ENCODE data around the gene DPEP1.
"Not testable (repeated sequence)": the region's sequence is repeated elsewhere in the genome, so short reads cannot be mapped to it uniquely, and the experiment has no call there.

DPEP1 gene

GRCh38 chr16:89613231-89613953 lies at the start of gene DPEP1:
TSS of gene DPEP1 (plus strand) at chr16:89613642. CDS start at chr16:89630411, 16,769 bp downstream.
- no peak for DNase-seq

GRCh38 chr16:89564476-89565255 lies 48.8 kb upstream of the DPEP1 start:
- DNase-seq, result no peak

GRCh38 chr16:89565256-89565505 lies 48.3 kb upstream of the DPEP1 start:
- DNase-seq, result no peak

GRCh38 chr16:89565506-89566372 lies 47.7 kb upstream of the DPEP1 start:
- no peak for DNase-seq

GRCh38 chr16:89567656-89568594 lies 45.5 kb upstream of the DPEP1 start:
- no peak for DNase-seq

- no peak for DNase-seq
Measured at GRCh38 chr16:89569506-89570341, 43.7 kb upstream of the DPEP1 start.

GRCh38 chr16:89570342-89570923 lies 43.0 kb upstream of the DPEP1 start:
- DNase-seq, result no peak

GRCh38 chr16:89570983-89571598 lies 42.4 kb upstream of the DPEP1 start:
- DNase-seq, result not testable (repeated sequence)

- DNase-seq, result no peak
Measured at GRCh38 chr16:89571636-89572035, 41.8 kb upstream of the DPEP1 start.

GRCh38 chr16:89572073-89572484 lies 41.4 kb upstream of the DPEP1 start:
- DNase-seq, result no peak

- DNase-seq, result no peak
Measured at GRCh38 chr16:89572485-89573205, 40.8 kb upstream of the DPEP1 start.

GRCh38 chr16:89573826-89574680 lies 39.4 kb upstream of the DPEP1 start:
- DNase-seq, result no peak

- DNase-seq, result no peak
Measured at GRCh38 chr16:89574681-89575246, 38.7 kb upstream of the DPEP1 start.

- DNase-seq, result no peak
Measured at GRCh38 chr16:89575247-89576152, 37.9 kb upstream of the DPEP1 start, which contains the start of gene CPNE7. TSS of gene CPNE7 (plus strand) at chr16:89575758. CDS start at chr16:89575898, 140 bp downstream.

GRCh38 chr16:89576153-89577054 lies 37.0 kb upstream of the DPEP1 start:
- no peak for DNase-seq

Data from DMS79 treated with DMSO at 0.1 percent for 48 hours (cell line).